Fibroblast of gingiva (primary cell): ENCODE data around the gene FGFBP3.

ENCODE experiments used
- DNase-seq: peaks from one replicate; pipeline ENCODE4 v3.0.0-alpha.2; 2011; ENCODE audit warnings: low read depth

FGFBP3 gene

GRCh38 chr10:91856637-91857036, 52.6 kb downstream of the FGFBP3 start:
- no peak for DNase-seq
